ENCODE measurements around the gene PRKCB.

GRCh38 chr16:23803591-23804123, 32.1 kb upstream of the PRKCB start:
- TF ChIP-seq EZH2phosphoT487 (conservative IDR thresholded peaks at IDR 0.05; ENCODE audit: low read length) (no peak), CTCF (IDR thresholded peaks at IDR 0.05; ENCODE audit: insufficient read depth, low read length, poor library complexity, severe bottlenecking) (peak; percentile 61)

All from SU-DHL-6 (cell line).